GM21786 (cell line): ENCODE data around the gene SMIM3.
"Not testable (repeated sequence)": the region's sequence is repeated elsewhere in the genome, so short reads cannot be mapped to it uniquely, and the experiment has no call there.

ENCODE experiments used
- ATAC-seq: cut with Tn5 transposase; IDR thresholded peaks from one replicate; pipeline ENCODE4 v1.9.1; 2021; ENCODE audit not compliant: unreplicated experiment

The SMIM3 gene

GRCh38 chr5:150793423-150793888 lies 14.9 kb downstream of the SMIM3 start:
- ATAC-seq = not testable (repeated sequence)

GRCh38 chr5:150794927-150795326 lies 16.4 kb downstream of the SMIM3 start:
- no peak for ATAC-seq

DNA sequence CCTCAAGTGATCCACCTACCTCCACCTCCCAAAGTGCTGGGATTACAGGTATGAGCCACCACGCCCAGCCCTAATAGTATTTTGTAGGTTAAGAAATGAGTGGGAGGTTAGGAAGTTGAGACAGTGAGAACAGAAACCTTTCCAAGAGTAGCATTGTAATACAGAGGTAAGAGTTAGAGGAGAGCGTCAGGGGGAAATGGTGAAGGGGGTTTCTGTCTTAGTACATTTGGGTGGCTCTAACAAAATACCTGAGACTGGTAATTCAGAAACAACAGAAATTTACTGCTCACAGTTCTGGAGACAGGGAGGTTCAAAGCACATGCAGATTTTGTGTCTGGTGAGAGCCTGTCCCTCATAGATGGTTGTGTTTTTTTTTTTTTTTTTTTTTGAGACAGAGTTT lies 18.8 kb downstream of the SMIM3 start:
- no peak for ATAC-seq

DNA sequence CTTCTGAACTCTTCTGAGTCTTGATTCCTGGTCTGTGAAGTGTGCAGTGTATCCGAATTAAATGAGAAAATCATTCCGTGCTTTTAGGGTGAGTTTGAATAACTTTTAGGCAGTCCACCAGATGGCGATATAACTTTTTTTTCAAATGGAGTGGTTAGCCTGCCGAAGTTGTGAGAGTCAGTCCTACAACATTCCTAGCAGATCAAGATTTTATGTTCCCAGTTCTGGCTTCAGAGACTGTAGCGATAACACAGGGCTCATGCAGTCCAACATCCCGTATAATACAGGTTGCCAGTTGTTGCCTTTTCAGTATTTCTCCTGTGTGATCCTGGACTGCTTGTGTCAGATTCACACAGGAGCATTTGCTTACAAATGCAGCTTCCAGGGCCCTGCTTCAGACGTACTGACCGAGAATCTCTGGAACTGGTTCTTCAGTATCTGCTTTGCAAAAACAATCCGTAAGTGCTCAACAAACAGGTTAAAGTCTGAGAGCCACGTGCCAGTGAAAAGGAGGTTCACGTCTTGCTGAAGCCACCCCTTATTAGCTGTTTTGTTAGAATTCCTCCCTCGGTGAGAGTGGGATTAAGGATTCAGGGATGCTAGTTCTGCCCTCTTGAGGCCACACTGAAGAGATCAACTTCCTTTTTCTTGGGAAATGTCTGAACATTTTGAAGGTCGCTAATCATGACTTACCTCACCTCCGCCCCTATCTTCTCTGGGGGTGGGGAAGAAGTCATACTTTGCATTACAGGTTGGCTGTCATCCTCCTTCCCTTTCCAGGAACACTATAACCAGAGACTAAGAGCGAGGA lies 22.8 kb downstream of the SMIM3 start:
- peak; percentile 61 for ATAC-seq

- no peak for ATAC-seq
Measured at GRCh38 chr5:150804388-150804787, 25.8 kb downstream of the SMIM3 start.

GRCh38 chr5:150809363-150809762 lies 30.8 kb downstream of the SMIM3 start:
- no peak for ATAC-seq

GRCh38 chr5:150815010-150815409 lies 36.5 kb downstream of the SMIM3 start:
- ATAC-seq = no peak

- no peak for ATAC-seq
Measured at GRCh38 chr5:150816946-150817345, 38.4 kb downstream of the SMIM3 start.

DNA sequence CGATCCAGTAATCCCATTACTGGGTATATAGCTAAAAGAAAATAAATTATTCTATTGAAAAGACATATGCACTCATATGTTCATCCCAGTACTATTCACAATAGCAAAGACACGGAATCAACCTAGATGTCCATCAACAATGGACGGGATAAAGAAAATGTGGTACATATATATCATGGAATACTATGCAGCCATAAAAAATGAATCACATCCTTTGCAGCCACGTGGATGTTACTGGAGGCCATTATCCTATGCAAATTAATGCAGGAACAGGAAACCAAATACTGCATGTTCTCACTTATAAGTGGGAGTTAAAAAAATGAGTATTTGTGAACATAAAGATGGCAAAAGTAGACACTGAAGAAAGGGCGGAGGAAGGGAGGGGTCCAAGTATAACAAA lies 51.2 kb downstream of the SMIM3 start:
- no peak for ATAC-seq

DNA sequence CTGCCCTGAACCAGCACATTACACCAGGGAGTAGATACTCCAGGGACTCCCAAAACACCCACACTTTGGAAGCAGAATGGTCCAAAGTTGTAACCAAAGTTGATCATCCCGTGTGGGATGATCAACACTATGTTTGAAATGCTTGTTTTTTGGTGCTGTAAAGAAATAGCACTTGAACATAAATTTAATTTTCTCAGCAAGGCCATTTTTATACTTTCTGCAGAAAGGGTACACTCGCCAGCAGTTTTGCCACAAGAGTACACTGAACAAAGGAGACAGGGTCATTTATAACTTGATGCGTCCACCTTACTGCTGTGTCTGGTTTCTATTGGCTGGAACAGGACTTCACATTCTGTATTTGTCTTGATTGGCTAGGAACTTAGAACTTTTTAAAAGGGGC lies 53.3 kb downstream of the SMIM3 start:
- ATAC-seq = not testable (repeated sequence)

GRCh38 chr5:150836064-150836463 lies 57.5 kb downstream of the SMIM3 start:
- no peak for ATAC-seq

DNA sequence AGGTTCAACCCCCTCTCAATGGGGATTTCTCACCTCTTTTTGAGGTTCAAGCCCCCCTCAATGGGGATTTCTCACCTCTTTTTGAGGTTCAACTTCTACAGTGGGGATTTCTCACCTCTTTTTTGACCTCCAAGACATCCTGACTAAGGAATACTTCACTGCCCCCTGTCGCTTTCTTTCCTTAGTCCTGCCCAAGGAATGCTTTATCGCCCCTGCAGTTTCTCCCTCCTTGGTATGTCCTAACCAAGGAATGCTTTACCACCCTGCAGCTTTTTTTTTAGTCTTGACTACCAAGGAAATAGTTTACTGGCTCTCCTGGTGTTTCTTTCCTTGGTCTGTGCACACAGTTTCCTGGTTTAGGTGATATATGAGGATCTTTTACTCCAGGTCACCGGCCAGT lies 58.1 kb downstream of the SMIM3 start:
- no peak for ATAC-seq

DNA sequence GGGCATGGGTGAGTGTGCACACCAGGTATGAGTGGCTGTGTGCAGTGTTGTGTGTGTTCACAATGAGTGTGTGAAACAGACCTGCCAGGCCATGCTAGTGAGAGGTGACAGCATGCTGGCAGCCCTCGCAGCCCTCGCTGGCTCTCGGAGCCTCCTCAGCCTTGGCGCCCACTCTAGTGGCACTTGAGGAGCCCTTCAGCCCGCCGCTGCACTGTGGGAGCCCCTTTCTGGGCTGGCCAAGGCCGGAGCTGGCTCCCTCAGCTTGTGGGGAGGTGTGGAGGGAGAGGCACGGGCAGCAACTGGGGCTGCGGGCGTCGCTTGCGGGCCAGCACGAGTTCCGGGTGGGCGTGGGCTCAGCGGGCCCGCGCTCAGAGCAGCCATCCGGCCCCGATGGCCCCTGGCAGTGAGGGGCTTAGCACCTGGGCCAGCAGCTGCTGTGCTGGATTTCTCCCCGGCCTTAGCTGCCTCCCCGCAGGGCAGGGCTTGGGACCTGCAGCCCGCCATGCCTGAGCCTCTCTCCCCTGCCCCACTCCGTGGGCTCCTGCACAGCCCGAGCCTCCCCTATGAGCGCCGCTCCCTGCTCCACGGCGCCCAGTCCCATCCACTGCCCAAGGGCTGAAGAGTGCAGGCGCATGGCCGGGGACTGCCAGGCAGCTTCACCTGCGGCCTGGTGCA lies 66.8 kb downstream of the SMIM3 start:
- ATAC-seq = not testable (repeated sequence)

GRCh38 chr5:150846308-150846653 lies 67.7 kb downstream of the SMIM3 start, which contains the start of gene IRGM:
Gene IRGM, plus strand, starts transcription at chr5:150846521. Its CDS starts 1,603 bp downstream, at chr5:150848124.
- ATAC-seq = not testable (repeated sequence)
